ENCODE data around the gene C17orf67. TPM values are rescaled to one million over a fixed set of nuclear protein-coding genes. Genes with fewer than 3 reads are reported as not detected.

C17orf67 gene
- total and polyA plus RNA-seq, 2 experiments from 2014 or later: 0.27 to 0.73 TPM

- H3K36me3 ChIP-seq (replicated peaks; ENCODE audit: insufficient read depth, low read depth): no peaks in the 10 kb centered on the region
- H3K79me2 ChIP-seq: no peaks in the 10 kb centered on the region
- H3K9me3 ChIP-seq (ENCODE audit: low read depth): no peaks in the 10 kb centered on the region
- H3K4me3 ChIP-seq: no peak overlapping the region
- DNase-seq (ENCODE audit: low spot score): no peak
- H4K20me1 ChIP-seq (ENCODE audit: insufficient read depth, poor library complexity, severe bottlenecking): no peaks in the 10 kb centered on the region
- no peaks in the 10 kb centered on the region for H3K27me3 ChIP-seq
- no peaks in the 10 kb centered on the region for H3K4me1 ChIP-seq (ENCODE audit: insufficient read depth)
- no peak for TF ChIP-seq EZH2 (IDR thresholded peaks at IDR 0.05; ENCODE audit: borderline replicate concordance)
- no peak for TF ChIP-seq CTCF (IDR thresholded peaks at IDR 0.05; ENCODE audit: poor library complexity)
- no peak for TF ChIP-seq EZH2phosphoT487 (IDR thresholded peaks at IDR 0.05; ENCODE audit: low read depth, severe bottlenecking, unreplicated experiment)
- no peak overlapping the region for H2AFZ ChIP-seq
- no peaks in the 10 kb centered on the region for H3K9me2 ChIP-seq (replicated peaks; ENCODE audit: insufficient read depth)
- WGBS (ENCODE audit: low lambda C conversion rate, missing lambda C conversion rate): 89% methylated on average over 12 of the region's 12 CpGs
- no peak overlapping the region for H3K4me2 ChIP-seq
- H3K27ac ChIP-seq: no peak overlapping the region
Observed at GRCh38 chr17:56810891-56811775, 22.6 kb downstream of the C17orf67 start.

GRCh38 chr17:56810343-56810742 is 23.4 kb downstream of the C17orf67 start:
- no peak for DNase-seq (ENCODE audit: low spot score)
- H4K20me1 ChIP-seq (ENCODE audit: insufficient read depth, poor library complexity, severe bottlenecking): no peaks in the 10 kb centered on the region
- no peaks in the 10 kb centered on the region for H3K4me1 ChIP-seq (ENCODE audit: insufficient read depth)
- H3K27me3 ChIP-seq: no peaks in the 10 kb centered on the region
- no peak overlapping the region for H3K4me3 ChIP-seq
- no peak overlapping the region for H3K4me2 ChIP-seq
- no peaks in the 10 kb centered on the region for H3K9me3 ChIP-seq (ENCODE audit: low read depth)
- H3K79me2 ChIP-seq: no peaks in the 10 kb centered on the region
- no peak overlapping the region for H2AFZ ChIP-seq
- TF ChIP-seq CTCF (IDR thresholded peaks at IDR 0.05; ENCODE audit: poor library complexity): no peak
- no peak for TF ChIP-seq EZH2 (IDR thresholded peaks at IDR 0.05; ENCODE audit: borderline replicate concordance)
- no peak for TF ChIP-seq EZH2phosphoT487 (IDR thresholded peaks at IDR 0.05; ENCODE audit: low read depth, severe bottlenecking, unreplicated experiment)
- no peaks in the 10 kb centered on the region for H3K9me2 ChIP-seq (replicated peaks; ENCODE audit: insufficient read depth)
- 93% methylated on average over 2 of the region's 2 CpGs for WGBS (ENCODE audit: low lambda C conversion rate, missing lambda C conversion rate)
- no peak overlapping the region for H3K27ac ChIP-seq
- H3K36me3 ChIP-seq (replicated peaks; ENCODE audit: insufficient read depth, low read depth): no peaks in the 10 kb centered on the region

DNA sequence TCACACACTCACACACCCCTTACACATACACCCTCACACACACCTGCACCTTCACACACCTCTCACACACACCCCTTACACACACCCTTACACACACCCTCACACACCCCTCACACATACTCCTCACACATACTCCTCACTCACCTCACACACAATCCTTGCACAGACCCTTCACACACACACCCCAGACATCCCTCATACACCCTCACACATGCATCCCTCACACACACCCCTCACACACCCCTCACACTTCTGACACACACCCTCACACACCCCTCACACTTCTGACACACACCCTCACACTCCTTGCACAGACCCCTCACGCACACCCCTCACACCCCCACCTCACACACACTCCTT is 23.9 kb downstream of the C17orf67 start:
- no peak overlapping the region for H3K4me2 ChIP-seq
- H2AFZ ChIP-seq: no peak overlapping the region
- H3K9me3 ChIP-seq (ENCODE audit: low read depth): no peaks in the 10 kb centered on the region
- H3K9me2 ChIP-seq (replicated peaks; ENCODE audit: insufficient read depth): no peaks in the 10 kb centered on the region
- no peaks in the 10 kb centered on the region for H3K4me1 ChIP-seq (ENCODE audit: insufficient read depth)
- DNase-seq (ENCODE audit: low spot score): no peak
- TF ChIP-seq EZH2phosphoT487 (IDR thresholded peaks at IDR 0.05; ENCODE audit: low read depth, severe bottlenecking, unreplicated experiment): no peak
- no peak for TF ChIP-seq CTCF (IDR thresholded peaks at IDR 0.05; ENCODE audit: poor library complexity)
- no peak for TF ChIP-seq EZH2 (IDR thresholded peaks at IDR 0.05; ENCODE audit: borderline replicate concordance)
- no peaks in the 10 kb centered on the region for H3K27me3 ChIP-seq
- no peaks in the 10 kb centered on the region for H4K20me1 ChIP-seq (ENCODE audit: insufficient read depth, poor library complexity, severe bottlenecking)
- H3K4me3 ChIP-seq: no peak overlapping the region
- WGBS (ENCODE audit: low lambda C conversion rate, missing lambda C conversion rate): 80% methylated on average over 1 of the region's 1 CpG
- no peak overlapping the region for H3K27ac ChIP-seq
- H3K36me3 ChIP-seq (replicated peaks; ENCODE audit: insufficient read depth, low read depth): no peaks in the 10 kb centered on the region
- no peaks in the 10 kb centered on the region for H3K79me2 ChIP-seq
